ENCODE measurements around the gene RAB37. TPM values are rescaled to one million over a fixed set of nuclear protein-coding genes. Genes with fewer than 3 reads are reported as not detected.
A peak's percentile ranks its signal among the peaks of the same experiment; 100 is the strongest.

RAB37 gene
- total RNA-seq, 2 donors from 2014 or later, result 0.66 to 0.78 TPM

DNA sequence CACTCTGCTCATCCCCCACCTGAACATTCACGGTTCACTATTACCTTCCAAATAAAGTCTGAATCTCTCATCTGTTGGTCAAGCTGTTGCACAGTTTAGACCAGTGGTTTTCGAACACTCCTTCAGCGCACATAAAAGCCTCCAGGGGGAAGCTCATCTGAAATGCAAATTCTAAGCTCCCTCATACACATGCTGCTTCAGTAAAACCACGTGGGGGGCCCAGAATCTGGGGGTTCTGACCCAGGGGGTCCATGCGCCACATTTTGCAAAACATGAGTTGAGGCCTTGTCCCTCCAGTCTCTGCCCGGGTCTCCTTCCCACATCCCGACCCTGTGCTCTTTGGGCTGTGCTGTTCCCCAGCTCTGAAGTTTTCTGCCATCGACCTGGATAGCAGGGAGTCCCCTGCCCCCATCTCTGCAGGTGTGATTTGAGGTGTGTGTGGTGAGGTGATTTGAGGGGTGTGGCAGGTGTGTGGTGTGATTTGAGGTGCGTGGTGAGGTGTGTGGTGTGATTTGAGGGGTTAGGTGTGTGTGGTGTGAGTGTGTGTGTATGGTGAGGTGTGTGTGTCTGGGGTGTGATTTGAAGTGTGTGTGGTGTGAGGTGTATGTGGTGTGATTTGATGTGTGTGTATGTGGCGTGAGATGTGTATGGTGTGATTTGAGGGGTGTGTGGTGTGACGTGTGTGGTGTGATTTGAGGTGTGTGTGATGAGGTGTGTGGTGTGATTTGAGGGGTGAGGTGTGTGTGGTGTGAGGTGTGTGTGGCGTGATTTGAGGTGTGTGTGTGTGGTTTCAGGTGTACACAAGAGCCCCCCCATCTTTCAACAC, 4.8 kb upstream of the RAB37 start:
- Histone ChIP-seq H3K36me3 (replicated peaks in 1 of 2; ENCODE audit: insufficient read depth in 1 of 2, low read depth in 2 of 2) (no peaks in the 10 kb centered on the region), H3K27me3 (peaks cover 0 to 2% of the 10 kb centered on the region in 2 donors), H3K4me1 (peaks cover 18% of the 10 kb centered on the region), H3K9me3 (no peaks in the 10 kb centered on the region), H3K27ac (no peak overlapping the region), H3K4me3 (no peak overlapping the region)
- no peak for DNase-seq
- TF ChIP-seq, protein P1, sequence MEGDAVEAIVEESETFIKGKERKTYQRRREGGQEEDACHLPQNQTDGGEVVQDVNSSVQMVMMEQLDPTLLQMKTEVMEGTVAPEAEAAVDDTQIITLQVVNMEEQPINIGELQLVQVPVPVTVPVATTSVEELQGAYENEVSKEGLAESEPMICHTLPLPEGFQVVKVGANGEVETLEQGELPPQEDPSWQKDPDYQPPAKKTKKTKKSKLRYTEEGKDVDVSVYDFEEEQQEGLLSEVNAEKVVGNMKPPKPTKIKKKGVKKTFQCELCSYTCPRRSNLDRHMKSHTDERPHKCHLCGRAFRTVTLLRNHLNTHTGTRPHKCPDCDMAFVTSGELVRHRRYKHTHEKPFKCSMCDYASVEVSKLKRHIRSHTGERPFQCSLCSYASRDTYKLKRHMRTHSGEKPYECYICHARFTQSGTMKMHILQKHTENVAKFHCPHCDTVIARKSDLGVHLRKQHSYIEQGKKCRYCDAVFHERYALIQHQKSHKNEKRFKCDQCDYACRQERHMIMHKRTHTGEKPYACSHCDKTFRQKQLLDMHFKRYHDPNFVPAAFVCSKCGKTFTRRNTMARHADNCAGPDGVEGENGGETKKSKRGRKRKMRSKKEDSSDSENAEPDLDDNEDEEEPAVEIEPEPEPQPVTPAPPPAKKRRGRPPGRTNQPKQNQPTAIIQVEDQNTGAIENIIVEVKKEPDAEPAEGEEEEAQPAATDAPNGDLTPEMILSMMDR (IDR thresholded peaks at IDR 0.05), result no peak
- TF ChIP-seq POLR2A (IDR thresholded peaks at IDR 0.05), result no peak
- no peak for ATAC-seq
- WGBS, 2 donors, result 77 to 79% methylated on average over 12 of the region's 12 CpGs
- intact Hi-C loops (cut with DNase I), result loop anchor here (5.0 kb wide), 1 partner anchor 50 kb away; no protein-coding TSS in a partner anchor

DNA sequence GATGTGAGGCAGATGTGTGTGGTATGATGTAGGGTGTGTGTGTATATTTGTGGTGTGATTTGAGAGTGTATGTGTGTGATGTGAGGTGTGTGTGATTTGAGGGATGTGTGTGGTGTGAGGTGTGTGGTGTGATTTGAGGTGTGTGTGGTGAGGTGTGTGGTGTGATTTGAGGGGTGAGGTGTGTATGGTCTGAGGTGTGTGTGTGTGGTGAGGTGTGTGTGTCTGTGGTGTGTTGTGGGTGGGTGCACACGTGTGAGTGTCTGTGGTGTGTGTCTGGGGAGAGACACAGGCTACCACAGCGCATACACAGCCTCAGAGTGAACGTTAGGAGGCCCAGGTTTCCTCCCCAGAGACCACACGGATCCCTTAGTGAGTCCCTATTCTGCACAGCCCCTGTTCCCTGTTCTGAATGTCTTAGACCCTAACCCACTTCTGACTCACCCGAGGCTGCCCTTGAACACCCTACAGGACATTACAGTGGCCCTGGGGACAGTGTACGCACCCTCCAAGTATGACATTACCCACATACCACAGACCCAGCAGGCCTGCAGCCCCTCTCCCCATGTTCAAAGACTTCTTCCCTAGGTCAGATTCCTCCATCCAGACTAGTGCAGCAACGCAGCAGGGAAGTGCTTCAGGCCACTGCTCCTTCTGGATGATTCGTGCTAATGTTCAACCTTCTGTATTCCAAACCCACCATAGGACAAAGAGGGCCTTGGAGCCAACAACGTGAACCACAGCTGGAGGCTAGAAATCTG, 3.5 kb upstream of the RAB37 start:
- WGBS, 2 donors, result 68 to 71% methylated on average over 6 to 9 of the region's 9 CpGs
- no peak for ATAC-seq
- no peak overlapping the region for H3K4me3 ChIP-seq
- intact Hi-C loops (cut with DNase I), result loop anchor here (5.0 kb wide), 1 partner anchor 49 kb away; no protein-coding TSS in a partner anchor
- no peak overlapping the region for H3K27ac ChIP-seq
- TF ChIP-seq, protein P1 (IDR thresholded peaks at IDR 0.05), result no peak
- TF ChIP-seq POLR2A (IDR thresholded peaks at IDR 0.05), result no peak
- peaks cover 0 to 7% of the 10 kb centered on the region in 2 donors for H3K27me3 ChIP-seq
- H3K36me3 ChIP-seq (replicated peaks in 1 of 2; ENCODE audit: insufficient read depth in 1 of 2, low read depth in 2 of 2), result no peaks in the 10 kb centered on the region
- no peak for DNase-seq
- peaks cover 25% of the 10 kb centered on the region for H3K4me1 ChIP-seq
- no peaks in the 10 kb centered on the region for H3K9me3 ChIP-seq

DNA sequence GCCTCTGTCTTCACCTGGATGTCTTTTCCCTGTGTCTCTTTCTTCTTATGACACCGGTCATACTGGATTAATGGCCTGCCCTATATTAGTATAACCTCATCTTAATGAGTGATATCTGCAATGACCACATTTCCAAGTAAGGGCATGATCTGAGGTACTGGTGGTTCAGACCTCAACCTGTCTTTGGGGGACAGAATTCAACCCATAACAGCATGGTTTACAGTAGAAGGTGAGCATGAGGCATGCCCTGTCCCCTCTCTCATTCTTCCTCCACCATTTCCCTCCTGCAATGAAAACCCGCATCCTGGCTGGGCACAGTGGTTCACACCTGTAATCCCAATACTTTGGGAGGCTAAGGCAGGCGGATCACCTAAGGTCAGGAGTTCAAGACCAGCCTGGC, 2.8 kb upstream of the RAB37 start:
- ATAC-seq (no peak), DNase-seq (no peak)
- intact Hi-C loops (cut with DNase I), result loop anchor here (5.0 kb wide), 1 partner anchor 48 kb away; no protein-coding TSS in a partner anchor
- Histone ChIP-seq H3K4me3 (no peak overlapping the region), H3K27me3 (peaks cover 0 to 7% of the 10 kb centered on the region in 2 donors), H3K4me1 (peaks cover 25% of the 10 kb centered on the region), H3K9me3 (no peaks in the 10 kb centered on the region), H3K36me3 (replicated peaks in 1 of 2; ENCODE audit: insufficient read depth in 1 of 2, low read depth in 2 of 2) (no peaks in the 10 kb centered on the region), H3K27ac (no peak overlapping the region)
- TF ChIP-seq, protein P1 (IDR thresholded peaks at IDR 0.05), result no peak
- no peak for TF ChIP-seq POLR2A (IDR thresholded peaks at IDR 0.05)
- 89 to 99% methylated on average over 3 of the region's 3 CpGs for WGBS, 2 donors

DNA sequence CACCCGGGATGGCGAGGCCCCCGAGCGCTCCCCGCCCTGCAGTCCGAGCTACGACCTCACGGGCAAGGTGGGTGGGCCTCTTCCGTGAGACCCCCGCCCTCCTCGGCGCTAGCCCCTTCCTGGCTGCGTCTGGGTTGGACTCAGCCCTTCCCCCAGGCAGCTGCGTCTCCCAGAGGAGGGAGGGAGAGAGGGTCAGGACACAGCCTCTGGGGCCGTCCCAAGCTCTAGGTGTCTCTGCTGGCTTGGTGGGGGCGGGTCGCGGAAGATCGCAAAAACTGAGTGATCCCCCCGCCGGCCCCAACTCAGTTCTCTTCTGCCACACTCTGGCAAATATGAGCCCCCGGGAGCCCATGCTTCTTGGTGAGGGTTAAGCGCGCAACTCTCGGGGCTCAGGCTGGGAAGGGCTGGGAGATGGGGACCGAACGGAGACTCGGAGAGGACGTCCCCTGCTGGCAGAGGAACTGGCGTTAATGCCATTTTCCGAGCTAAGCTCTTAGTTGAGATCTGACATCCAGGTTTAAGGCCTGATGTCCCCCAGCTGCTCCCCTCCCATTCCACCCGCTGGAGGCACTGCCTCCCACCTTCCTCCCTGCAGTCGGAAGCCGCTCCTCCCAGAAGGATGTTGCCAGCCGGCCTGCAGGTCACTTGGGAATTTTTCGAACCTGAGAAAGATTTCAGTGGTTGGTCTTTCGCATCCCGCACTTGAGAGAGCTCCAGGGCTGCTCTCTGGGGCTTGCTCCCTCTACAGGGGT, 419 bp downstream of the RAB37 start:
- Histone ChIP-seq H3K27me3 (peaks cover 0 to 7% of the 10 kb centered on the region in 2 donors), H3K27ac (peak overlapping the region in 1 of 4 donors; percentile 78), H3K4me1 (peaks cover 19% of the 10 kb centered on the region), H3K36me3 (replicated peaks in 1 of 2; ENCODE audit: insufficient read depth in 1 of 2, low read depth in 2 of 2) (no peaks in the 10 kb centered on the region), H3K4me3 (no peak overlapping the region), H3K9me3 (no peaks in the 10 kb centered on the region)
- TF ChIP-seq, protein P1 (IDR thresholded peaks at IDR 0.05), result peak in 4 of 7 experiments; percentile 5 to 33 (median 16)
- no peak for TF ChIP-seq POLR2A (IDR thresholded peaks at IDR 0.05)
- DNase-seq (peak in 1 of 4 donors; percentile 20), ATAC-seq (no peak)
- WGBS, 2 donors, result 5 to 9% methylated on average over 11 to 33 of the region's 38 CpGs
- intact Hi-C loops (cut with DNase I), result no loop called here

Data from body of pancreas (tissue), 4 donors.